Mammary epithelial cell (primary cell): ENCODE measurements around the gene KIAA0930.
"Not testable (repeated sequence)": the region's sequence is repeated elsewhere in the genome, so short reads cannot be mapped to it uniquely, and the experiment has no call there.

Source experiments
- EZH2 ChIP-seq: IDR thresholded peaks from 2 replicates; pipeline ENCODE4 v1.6.1; 2012; ENCODE audit warnings: low read length, inconsistent platforms, borderline replicate concordance
- TF ChIP-seq, protein P1 (sequence below), 2 donors: IDR thresholded peaks in 1 of 2; conservative IDR thresholded peaks in 1 of 2; 2 replicates each; pipeline ENCODE4 v1.5.1; 2011 to 2012; ENCODE audit warnings: inconsistent platforms in 2 of 2, low read length in 2 of 2, mild to moderate bottlenecking in 2 of 2, control low read depth in 1 of 2, low read depth in 1 of 2; ENCODE audit not compliant: insufficient read depth in 1 of 2; ENCODE audit errors: extremely low read depth in 1 of 2

DNA sequence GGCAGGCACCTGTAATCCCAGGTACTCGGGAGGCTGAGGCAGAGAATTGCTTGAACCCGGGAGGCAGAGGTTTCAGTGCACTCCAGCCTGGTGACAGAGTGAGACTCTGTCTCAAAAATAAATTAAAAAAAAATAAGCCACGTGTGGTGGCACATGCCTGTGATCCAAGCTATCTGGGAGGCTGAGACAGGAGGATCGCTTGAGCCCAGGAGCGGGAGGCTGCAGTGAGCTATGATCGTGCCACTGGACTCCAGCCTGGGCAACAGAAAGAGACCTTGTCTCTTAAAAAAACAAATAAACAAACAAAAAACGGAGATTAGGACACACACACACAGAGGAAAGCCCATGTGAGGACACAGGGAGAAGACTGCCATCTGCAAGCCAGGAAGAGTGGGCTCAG, 37.0 kb upstream of the KIAA0930 start:
- not testable (repeated sequence) for TF ChIP-seq EZH2
- TF ChIP-seq, protein P1, sequence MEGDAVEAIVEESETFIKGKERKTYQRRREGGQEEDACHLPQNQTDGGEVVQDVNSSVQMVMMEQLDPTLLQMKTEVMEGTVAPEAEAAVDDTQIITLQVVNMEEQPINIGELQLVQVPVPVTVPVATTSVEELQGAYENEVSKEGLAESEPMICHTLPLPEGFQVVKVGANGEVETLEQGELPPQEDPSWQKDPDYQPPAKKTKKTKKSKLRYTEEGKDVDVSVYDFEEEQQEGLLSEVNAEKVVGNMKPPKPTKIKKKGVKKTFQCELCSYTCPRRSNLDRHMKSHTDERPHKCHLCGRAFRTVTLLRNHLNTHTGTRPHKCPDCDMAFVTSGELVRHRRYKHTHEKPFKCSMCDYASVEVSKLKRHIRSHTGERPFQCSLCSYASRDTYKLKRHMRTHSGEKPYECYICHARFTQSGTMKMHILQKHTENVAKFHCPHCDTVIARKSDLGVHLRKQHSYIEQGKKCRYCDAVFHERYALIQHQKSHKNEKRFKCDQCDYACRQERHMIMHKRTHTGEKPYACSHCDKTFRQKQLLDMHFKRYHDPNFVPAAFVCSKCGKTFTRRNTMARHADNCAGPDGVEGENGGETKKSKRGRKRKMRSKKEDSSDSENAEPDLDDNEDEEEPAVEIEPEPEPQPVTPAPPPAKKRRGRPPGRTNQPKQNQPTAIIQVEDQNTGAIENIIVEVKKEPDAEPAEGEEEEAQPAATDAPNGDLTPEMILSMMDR (conservative IDR thresholded peaks at IDR 0.05 in 1 of 2, IDR thresholded peaks at IDR 0.05 in 1 of 2; ENCODE audit: extremely low read depth in 1 of 2, insufficient read depth in 1 of 2, low read depth in 1 of 2, low read length in 2 of 2): not testable (repeated sequence)
